ENCODE measurements around the gene TWF1. TPM values are rescaled to one million over a fixed set of nuclear protein-coding genes. Genes with fewer than 3 reads are reported as not detected.

TWF1 gene
- total and polyA plus RNA-seq, 8 donors = 56.8 to 75.9 (median 64.6) TPM

DNA sequence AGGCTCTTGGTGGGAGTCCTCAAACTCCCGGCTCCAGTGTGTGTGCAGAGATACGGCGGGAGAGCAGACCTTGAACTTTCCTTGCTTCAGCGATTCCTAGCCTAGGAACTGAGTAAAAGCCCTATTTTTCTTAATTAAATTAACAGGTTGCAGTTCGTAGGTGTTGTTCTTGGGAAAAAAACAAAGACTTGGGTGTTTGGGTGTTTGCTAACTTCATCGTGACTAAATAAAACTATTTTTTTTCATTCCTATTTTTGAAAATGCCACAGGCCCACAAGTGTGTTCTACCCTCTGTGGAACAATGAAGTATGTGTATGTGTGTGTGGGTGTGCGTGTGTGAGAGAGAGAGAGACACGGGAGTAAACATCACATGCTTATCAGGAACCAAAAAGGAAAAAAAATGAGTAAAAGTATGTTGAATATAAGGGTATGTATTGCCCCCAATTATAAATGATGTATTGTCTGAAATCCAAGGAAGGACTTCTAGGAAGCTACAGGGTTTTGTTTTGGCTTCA, 30.4 kb upstream of the TWF1 start:
- no peaks in the 10 kb centered on the region for H3K36me3 ChIP-seq
- peak overlapping the region; percentile 64 to 65 for H3K4me3 ChIP-seq
- DNase-seq = peak in 2 of 4 donors; percentile 20 to 34
- intact Hi-C loops (cut with DNase I) = no loop called here
- ATAC-seq = peak; percentile 65
- peak overlapping the region; percentile 89 to 90 for H3K27ac ChIP-seq
- H3K9me3 ChIP-seq = no peaks in the 10 kb centered on the region
- H3K4me1 ChIP-seq = peaks cover 5 to 18% of the 10 kb centered on the region in 2 donors
- H3K27me3 ChIP-seq = peaks cover 0 to 28% of the 10 kb centered on the region in 2 donors
- TF ChIP-seq, protein P1, sequence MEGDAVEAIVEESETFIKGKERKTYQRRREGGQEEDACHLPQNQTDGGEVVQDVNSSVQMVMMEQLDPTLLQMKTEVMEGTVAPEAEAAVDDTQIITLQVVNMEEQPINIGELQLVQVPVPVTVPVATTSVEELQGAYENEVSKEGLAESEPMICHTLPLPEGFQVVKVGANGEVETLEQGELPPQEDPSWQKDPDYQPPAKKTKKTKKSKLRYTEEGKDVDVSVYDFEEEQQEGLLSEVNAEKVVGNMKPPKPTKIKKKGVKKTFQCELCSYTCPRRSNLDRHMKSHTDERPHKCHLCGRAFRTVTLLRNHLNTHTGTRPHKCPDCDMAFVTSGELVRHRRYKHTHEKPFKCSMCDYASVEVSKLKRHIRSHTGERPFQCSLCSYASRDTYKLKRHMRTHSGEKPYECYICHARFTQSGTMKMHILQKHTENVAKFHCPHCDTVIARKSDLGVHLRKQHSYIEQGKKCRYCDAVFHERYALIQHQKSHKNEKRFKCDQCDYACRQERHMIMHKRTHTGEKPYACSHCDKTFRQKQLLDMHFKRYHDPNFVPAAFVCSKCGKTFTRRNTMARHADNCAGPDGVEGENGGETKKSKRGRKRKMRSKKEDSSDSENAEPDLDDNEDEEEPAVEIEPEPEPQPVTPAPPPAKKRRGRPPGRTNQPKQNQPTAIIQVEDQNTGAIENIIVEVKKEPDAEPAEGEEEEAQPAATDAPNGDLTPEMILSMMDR (IDR thresholded peaks at IDR 0.05) = no peak

DNA sequence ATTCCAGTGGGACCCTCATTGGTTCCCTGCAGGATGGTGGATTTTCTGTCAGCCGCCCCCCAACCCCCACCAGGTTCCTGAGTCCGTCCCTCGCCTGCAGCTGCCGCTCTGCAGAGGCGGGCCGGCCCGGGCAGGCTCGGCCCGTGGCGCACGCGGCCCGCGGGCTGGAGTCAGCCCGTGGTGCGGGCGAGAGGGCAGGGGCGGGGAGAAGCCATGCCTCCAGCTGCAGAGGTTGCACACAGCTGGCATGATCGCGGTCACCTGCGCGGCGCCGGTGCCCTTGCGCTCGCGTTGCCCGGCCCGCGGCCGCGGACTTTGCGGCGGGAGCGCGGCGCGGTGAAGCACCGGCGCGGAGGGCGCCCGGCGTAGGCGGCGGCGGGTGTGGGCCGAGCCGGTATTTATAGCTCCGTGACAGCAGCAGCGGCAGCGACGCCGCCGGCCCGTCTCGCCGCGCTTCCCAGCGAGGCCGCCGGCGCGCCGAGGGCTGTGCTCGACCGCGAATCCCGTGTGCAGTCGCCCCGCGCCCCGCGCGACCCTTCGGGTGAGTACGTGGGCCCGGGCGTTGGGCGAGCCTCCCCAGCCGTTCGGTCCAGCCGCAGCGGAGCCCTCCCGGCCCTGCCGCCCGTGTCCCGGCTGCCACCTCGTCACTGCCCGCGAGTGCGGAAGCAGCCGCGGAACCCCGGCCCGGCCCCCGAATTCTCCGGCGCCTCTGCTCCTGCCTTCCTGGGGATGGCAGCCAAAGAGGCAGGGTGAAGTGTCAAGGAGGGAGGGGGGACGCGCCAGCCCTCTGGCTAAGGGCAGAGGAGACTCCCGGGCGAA, 29.7 kb upstream of the TWF1 start, which contains the start of gene TMEM117:
Gene TMEM117, plus strand, starts transcription at position 426 of the 819 bp plus-strand sequence.
- DNase-seq (peak; percentile 64 to 95 (median 70)), ATAC-seq (peak; percentile 91)
- TF ChIP-seq, protein P1 (IDR thresholded peaks at IDR 0.05) = no peak
- Histone ChIP-seq H3K4me3 (peak within 1 kb of the TSS; percentile 64 to 65), H3K9me3 (no peaks in the 10 kb centered on the region), H3K27ac (peak within 1 kb of the TSS; percentile 89 to 90), H3K27me3 (peaks cover 0 to 28% of the 10 kb centered on the region in 2 donors), H3K4me1 (peaks cover 5 to 18% of the 10 kb centered on the region in 2 donors), H3K36me3 (no peaks in the 10 kb centered on the region)
- intact Hi-C loops (cut with DNase I) = no loop called here

DNA sequence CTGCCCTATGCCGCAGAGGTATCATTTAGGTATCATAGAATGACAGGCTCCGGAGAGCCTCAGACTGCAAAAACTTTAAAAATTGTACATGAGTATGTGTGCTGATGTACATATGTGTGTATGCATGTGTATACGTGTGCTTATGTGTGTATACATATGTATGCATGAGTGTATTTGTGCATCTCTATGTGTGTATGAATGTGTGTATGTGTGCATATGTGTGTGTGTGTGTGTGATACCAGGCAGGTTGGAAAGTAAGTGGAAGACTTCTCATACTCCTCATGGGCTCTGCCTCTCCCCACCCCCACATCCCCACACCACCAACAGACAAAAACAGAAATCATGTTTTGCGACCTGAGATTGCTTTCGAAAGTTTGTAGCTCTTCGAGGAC, 29.1 kb upstream of the TWF1 start:
- H3K9me3 ChIP-seq = no peaks in the 10 kb centered on the region
- peak overlapping the region in 1 of 2 donors; percentile 90 for H3K27ac ChIP-seq
- intact Hi-C loops (cut with DNase I) = no loop called here
- ATAC-seq (no peak), DNase-seq (peak in 1 of 4 donors; percentile 24)
- peaks cover 5 to 18% of the 10 kb centered on the region in 2 donors for H3K4me1 ChIP-seq
- H3K36me3 ChIP-seq = no peaks in the 10 kb centered on the region
- H3K27me3 ChIP-seq = peaks cover 0 to 34% of the 10 kb centered on the region in 2 donors
- TF ChIP-seq, protein P1 (IDR thresholded peaks at IDR 0.05) = no peak
- H3K4me3 ChIP-seq = peak overlapping the region; percentile 64 to 65

DNA sequence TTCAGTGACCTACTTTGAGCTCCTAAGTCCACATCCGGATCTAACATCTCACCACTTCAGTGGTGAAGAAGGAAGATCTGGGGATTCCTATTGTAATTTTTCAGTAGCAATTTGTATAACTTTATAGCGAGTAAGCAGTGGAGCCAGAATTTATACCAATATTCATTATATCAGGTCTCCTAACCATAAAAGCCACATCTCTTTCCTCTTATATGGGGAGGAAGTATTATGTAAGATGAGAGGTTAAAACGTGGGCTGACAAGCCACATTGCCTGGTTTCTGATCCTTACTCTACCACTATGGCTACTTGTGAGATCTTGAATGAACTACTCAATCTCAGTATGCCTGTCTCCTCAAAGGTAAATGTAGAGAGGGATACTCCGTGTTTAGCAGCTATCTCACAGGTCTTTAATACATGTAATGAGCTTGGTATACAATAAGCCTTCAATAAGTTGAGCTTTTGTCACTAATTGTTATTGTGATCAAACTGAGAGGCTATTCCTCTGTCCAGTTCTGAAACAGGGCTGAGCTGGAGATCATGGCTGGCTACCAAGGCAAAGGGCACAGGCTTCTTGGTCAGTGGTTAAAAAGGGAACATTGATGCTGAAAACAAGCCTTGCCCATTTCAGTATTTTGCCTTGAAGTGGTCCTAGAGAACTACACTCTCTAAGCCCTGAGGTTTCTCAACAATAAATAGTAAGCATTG, 26.5 kb upstream of the TWF1 start:
- Histone ChIP-seq H3K27ac (no peak overlapping the region), H3K4me1 (peaks cover 5 to 18% of the 10 kb centered on the region in 2 donors), H3K27me3 (peaks cover 0 to 40% of the 10 kb centered on the region in 2 donors), H3K4me3 (no peak overlapping the region), H3K9me3 (no peaks in the 10 kb centered on the region), H3K36me3 (no peaks in the 10 kb centered on the region)
- intact Hi-C loops (cut with DNase I) = no loop called here
- TF ChIP-seq, protein P1 (IDR thresholded peaks at IDR 0.05) = no peak
- DNase-seq = no peak
- ATAC-seq = no peak

DNA sequence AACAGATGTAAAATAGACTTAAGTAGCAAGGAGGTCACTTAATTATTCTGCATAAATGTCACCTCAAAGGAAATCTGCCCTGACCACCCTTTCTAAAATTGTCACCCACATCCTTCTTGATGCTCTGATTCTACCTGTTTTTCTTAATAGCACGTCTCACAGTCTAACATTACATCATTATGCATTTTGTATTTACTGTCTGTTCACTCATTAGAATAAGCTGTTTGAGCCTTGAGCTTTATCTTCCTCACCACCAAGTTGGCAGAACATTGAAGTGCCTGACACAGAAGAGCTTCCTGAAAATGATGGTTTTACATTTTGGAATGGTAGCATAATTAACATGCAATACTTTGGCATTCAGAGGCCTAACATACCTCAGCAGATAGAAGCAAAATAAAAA, 21.0 kb upstream of the TWF1 start:
- intact Hi-C loops (cut with DNase I) = no loop called here
- H3K9me3 ChIP-seq = no peaks in the 10 kb centered on the region
- no peaks in the 10 kb centered on the region for H3K4me1 ChIP-seq
- no peak overlapping the region for H3K27ac ChIP-seq
- peaks cover 0 to 15% of the 10 kb centered on the region in 2 donors for H3K27me3 ChIP-seq
- H3K36me3 ChIP-seq = no peaks in the 10 kb centered on the region
- TF ChIP-seq, protein P1 (IDR thresholded peaks at IDR 0.05) = no peak
- no peak for ATAC-seq
- DNase-seq = no peak
- no peak overlapping the region for H3K4me3 ChIP-seq

Measured in left lung (tissue), 10 donors.